ENCODE measurements around the gene USP31.

GRCh38 chr16:23131931-23132621, 17.2 kb downstream of the USP31 start:
- TF ChIP-seq POLR2AphosphoS5 (IDR thresholded peaks at IDR 0.05): peak in 1 of 3 donors; percentile 30
- no peak for TF ChIP-seq CTCF (IDR thresholded peaks at IDR 0.05)
- no peak for TF ChIP-seq POLR2A (IDR thresholded peaks at IDR 0.05)
